IPS DF 4.7 (cell line): ENCODE results near the gene SH3YL1.

Source experiments
- DNase-seq: peaks from one replicate; pipeline ENCODE4 v3.0.0-alpha.2; 2013; ENCODE audit warnings: low spot score; ENCODE audit errors: extremely low read depth

SH3YL1 gene

DNA sequence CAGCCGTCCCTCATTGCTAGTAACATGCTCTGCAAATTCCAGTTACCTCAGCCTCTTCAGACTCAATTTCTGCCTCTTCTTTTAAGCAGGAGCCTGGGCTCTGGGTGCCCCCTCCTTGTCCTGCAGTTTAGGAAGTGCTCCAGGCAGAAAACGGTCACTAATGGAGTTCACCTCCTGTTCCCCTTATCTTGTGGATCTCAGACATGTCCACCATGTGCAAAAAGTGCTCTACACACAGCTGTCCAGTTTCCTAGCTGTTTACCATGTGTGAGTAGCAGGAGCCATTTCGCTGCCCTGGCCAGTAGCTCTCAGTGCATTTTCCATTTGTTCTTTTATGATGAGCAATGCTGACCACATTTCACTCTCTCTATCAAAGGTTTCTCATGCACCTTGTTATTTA lies 4.9 kb downstream of the SH3YL1 start:
- DNase-seq, result no peak

GRCh38 chr2:257842-258241 lies 6.0 kb downstream of the SH3YL1 start:
- DNase-seq, result no peak

DNA sequence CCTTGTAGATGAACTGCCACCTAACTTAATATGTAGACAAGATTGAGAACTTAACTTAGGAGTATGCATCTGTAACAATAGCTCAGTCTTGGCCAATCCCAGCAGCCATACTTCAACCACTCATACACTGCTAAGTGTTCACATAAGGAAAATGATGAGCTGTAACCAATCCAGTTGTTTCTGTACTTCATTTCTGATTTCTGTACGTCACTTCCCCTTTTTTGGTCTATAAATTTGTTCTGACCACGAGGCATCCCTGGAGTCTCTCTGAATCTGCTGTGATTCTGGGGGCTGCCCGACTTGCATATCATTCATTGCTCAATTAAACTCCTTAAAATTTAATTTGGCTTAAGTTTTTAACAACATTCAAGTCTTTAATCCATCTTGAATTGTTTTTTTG lies 6.4 kb downstream of the SH3YL1 start:
- no peak for DNase-seq

DNA sequence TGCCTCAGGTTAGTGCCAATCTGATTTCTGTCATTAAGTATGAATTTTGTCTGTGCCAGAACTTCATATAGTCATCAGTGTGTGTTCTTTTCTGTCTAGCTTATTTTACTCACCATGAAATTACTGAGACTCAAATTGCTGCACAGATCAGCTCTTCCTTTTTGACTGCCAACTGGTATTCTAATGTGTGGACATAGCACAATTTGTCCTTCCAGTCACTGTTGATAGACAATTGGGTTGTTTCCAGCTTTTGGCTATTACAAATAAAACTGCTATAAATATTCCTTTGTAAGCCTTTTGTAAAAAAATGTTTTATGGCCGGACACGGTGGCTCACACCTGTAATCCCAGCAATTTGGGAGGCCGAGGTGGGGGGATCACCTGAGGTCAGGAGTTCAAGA lies 7.7 kb downstream of the SH3YL1 start:
- DNase-seq, result no peak

GRCh38 chr2:255195-255594 lies 8.6 kb downstream of the SH3YL1 start:
- DNase-seq, result no peak

GRCh38 chr2:254241-254640 lies 9.6 kb downstream of the SH3YL1 start:
- no peak for DNase-seq

GRCh38 chr2:253202-253638 lies 10.6 kb downstream of the SH3YL1 start:
- no peak for DNase-seq

DNA sequence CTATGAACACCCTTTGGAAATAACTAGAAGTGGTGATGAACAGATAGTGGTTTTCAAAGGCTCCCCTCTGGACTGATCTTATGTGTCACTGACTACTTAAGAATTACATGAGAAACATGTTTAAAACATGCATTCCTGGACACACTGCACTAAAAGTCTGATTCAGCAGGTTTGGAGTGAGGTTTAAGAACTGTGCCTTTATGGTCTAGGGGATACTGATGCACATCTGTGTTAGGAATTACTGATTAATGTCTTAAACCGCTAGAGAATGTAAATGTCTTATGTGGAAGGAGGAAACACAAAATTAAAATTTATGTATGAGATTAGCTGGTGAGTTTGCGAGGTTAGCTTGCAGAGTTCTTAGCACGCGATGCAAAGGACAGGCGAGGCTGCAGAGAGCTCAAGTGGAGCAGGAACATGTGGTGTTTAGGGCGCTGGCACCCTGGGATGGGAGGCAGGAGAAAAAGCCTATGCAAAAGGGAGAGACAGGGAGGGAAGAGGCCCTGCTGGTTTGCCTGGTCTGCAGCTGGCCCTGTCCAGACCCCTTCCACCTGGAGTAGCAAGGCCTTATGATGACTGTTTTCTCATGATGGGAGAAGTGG lies 11.7 kb downstream of the SH3YL1 start:
- no peak for DNase-seq

GRCh38 chr2:249538-250042 lies 14.2 kb downstream of the SH3YL1 start:
- DNase-seq, result no peak

DNA sequence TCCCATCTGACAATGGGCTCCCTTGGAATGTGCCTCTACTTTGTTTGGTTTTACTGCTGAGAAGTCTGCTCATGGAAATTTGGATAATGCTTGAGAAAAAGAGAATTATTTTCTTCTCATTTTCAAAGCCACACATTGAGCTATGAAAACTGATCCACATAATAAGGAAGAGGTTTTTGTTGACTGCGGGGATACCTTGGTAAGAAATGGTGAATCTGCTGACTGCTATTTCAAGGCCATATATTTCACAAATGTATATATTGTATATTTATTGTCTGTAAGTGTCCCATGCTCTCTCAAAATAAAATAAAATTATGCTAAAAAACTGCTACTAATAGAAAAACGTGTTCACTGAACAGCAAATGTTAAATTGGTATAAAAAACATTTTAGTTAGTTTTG lies 15.1 kb downstream of the SH3YL1 start:
- no peak for DNase-seq

DNA sequence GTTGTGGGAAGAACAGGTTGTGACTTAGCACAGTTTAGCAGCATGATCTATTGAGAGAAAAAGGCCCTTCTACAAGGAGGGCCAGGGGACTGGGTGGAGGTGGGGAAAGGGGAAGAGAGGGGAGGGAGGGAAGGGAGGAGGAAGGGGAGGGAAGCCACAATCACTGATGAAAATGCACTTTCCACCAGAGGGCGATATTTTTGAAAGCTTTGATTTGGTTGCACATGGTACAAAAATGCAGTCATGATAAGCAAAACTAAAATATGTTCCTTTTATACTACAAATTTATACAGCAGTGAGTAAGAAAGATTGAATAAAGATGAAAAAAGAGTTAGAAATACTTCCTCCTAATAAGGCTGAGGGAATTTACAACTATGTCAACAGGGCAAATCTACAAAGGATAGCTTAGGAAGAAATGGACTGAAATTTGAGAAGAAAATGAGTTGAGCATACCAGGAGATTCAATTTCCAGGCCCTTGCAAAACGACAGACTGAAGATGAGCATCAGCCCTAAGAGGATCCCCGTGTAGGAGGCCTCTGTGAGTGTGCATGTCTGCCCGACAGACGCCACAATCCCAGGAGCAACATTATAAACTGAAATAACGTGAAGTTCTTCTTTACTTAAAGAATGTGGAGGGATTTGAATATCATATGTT lies 17.2 kb downstream of the SH3YL1 start:
- DNase-seq, result peak; percentile 46

DNA sequence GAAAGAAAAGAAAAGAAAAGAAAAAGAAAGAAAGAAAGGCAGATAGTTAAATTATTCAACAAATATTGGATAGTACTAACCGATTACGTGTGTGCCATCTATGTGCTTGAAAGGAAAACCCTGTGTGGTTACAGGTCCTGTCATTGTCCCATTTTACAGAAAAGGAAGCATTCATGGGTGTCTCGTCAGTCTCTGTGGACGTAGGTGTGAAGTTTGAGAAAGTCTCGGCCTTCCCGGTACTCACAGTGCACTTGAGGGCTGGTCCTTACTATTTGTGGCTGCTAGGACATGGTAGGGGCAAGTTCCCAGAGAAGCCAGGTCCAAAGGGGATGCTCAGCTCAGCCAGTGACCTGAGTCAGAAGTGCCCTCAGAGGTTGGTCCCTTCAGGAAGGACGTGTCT lies 19.3 kb downstream of the SH3YL1 start:
- DNase-seq, result no peak

DNA sequence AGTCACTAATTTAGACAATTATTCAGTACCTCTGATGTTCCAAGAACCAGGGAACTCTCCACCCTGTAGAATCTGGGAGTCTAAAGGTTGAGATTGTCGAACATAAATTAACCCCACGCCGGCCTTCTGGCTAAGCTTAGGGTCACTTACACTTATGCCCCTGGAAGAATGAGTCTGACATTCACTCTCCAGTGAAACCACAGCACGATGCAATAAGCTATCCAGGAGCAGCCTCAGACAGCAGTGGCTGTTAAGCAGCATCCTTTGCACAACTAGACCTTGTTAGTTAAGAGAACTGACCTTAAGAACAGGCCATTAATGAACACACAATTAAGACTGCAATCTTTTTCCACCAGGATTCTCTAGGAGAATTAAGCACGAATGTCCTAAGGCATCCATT lies 25.0 kb downstream of the SH3YL1 start:
- no peak for DNase-seq

GRCh38 chr2:238431-238830 lies 25.4 kb downstream of the SH3YL1 start:
- DNase-seq, result no peak

- no peak for DNase-seq
Observed at GRCh38 chr2:237878-238277, 26.0 kb downstream of the SH3YL1 start.

GRCh38 chr2:236993-237539 lies 26.8 kb downstream of the SH3YL1 start:
- DNase-seq, result no peak

DNA sequence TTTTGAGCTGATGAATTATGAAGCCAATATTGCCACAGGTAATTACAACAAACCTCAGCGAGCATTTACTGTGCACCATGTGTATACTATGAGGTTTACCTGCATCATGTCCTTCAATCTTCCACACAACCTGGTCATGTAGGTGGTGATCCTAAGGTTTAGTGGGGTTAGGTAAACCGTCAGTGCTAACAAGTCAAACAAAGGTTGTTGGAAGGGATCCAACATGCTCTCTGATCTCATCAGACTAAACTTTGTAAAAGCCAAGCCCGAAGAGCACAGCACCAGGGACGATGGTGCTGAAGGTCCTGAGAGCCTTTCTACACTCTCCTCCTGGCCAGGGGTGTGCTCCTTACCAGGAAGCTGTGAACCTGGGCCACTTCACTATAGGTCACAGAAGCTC lies 29.4 kb downstream of the SH3YL1 start:
- no peak for DNase-seq

DNA sequence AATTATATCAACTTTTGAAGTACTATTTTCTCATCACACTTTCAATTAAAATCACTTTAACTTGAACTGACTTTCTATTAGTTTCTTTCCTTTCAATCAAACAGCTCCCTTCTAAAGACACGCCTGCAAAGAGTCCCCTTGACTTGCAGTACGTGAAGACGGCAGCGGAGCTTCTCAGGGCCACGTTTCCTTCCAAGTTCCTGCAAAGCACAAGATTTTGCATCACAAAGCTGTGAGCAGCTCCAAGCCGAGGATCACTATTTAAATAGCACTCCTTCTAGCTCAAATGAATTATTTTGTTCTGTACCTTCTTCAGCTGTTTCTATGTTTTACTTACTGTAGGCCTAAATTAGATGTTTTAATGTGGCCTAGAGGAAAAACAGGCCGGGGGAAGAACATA lies 30.8 kb downstream of the SH3YL1 start:
- peak; percentile 28 for DNase-seq

DNA sequence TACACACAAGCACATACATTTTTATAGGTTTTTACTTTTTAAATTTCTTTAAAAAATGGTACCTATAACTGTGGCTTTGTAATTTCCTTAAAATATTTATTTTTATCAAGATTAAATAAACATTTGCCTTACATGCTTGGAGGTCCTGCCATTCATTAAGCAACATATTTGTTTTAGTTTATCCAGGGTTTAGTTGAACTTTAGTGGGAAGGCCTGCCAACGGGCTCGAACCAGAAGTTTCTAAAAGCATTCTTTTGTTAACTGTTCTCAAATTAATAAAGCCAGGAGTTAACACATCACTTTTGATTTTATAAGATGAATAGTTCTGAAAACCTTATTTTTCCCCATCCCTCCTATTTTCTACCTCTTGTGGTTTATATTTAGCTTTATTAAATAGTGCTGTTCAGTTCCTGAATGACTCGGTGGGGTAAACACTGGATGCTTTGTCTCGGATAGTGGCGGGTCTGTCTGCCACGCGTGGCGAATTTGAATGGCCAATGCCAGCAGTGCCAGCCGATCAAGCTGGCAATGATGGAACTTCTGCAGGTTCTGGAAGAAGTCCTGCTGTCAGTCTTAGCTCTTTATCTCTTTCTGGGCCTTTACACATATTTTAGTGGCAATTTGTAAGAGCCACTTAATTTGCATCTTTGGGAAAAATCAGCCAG lies 32.2 kb downstream of the SH3YL1 start:
- no peak for DNase-seq

- no peak for DNase-seq
Observed at GRCh38 chr2:228518-229278, 35.1 kb downstream of the SH3YL1 start.

DNA sequence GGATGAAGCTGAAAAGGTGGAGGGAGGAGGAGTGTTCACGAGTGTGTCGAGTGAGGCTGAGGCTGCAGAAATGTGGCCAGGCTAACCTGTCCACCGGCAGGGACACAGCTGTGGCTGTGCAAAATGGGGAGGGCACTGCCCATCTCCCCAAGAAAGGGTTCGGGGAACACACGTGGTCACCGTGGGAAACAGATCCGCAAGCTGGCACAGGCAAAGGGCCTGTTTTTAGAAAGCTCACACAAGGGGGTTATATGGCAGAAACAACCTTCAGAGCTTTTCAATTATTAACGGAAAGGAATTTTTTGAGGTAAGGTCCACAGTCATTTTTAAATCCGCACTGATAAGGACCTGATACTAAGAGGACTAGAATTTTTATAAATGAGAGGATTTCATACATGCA lies 35.7 kb downstream of the SH3YL1 start:
- DNase-seq, result no peak
